ENCODE data around the gene BGN. TPM values are rescaled to one million over a fixed set of nuclear protein-coding genes. Genes with fewer than 3 reads are reported as not detected.

The BGN gene
- polyA plus RNA-seq, 1 donor = 95.3 TPM

Other genes with a start within 250 kb of the BGN start
- not detected for gene PNMA6F, start 173.2 kb upstream of the BGN start, polyA plus RNA-seq (ENCODE audit: insufficient read length)
- 7.0 TPM for gene ZNF275, start 160.8 kb upstream of the BGN start, polyA plus RNA-seq (ENCODE audit: insufficient read length)
- gene PNMA6E, start 93.6 kb upstream of the BGN start, polyA plus RNA-seq (ENCODE audit: insufficient read length) = not detected
- gene ZFP92, start 83.5 kb upstream of the BGN start, polyA plus RNA-seq (ENCODE audit: insufficient read length) = 0.90 TPM
- gene TREX2, start 48.9 kb upstream of the BGN start, polyA plus RNA-seq (ENCODE audit: insufficient read length) = 0.20 TPM
- gene HAUS7, start 24.4 kb upstream of the BGN start, polyA plus RNA-seq (ENCODE audit: insufficient read length) = 20.8 TPM
- gene ATP2B3, start 22.7 kb downstream of the BGN start, polyA plus RNA-seq (ENCODE audit: insufficient read length) = 0.80 TPM
- gene CCNQ, start 104.2 kb downstream of the BGN start, polyA plus RNA-seq (ENCODE audit: insufficient read length) = 15.6 TPM
- gene DUSP9, start 152.2 kb downstream of the BGN start, polyA plus RNA-seq (ENCODE audit: insufficient read length) = 0.15 TPM
- 6.2 TPM for gene PNCK, start 178.8 kb downstream of the BGN start, polyA plus RNA-seq (ENCODE audit: insufficient read length)
- gene SLC6A8, start 192.9 kb downstream of the BGN start, polyA plus RNA-seq (ENCODE audit: insufficient read length) = 40.6 TPM
- 74.1 TPM for gene BCAP31, start 229.4 kb downstream of the BGN start, polyA plus RNA-seq (ENCODE audit: insufficient read length)
- gene ABCD1, start 229.9 kb downstream of the BGN start, polyA plus RNA-seq (ENCODE audit: insufficient read length) = 10.3 TPM